HG03097 (cell line): ENCODE results near the gene PKP3.
"Not testable (repeated sequence)": the region's sequence is repeated elsewhere in the genome, so short reads cannot be mapped to it uniquely, and the experiment has no call there.

Source experiments
- ATAC-seq: cut with Tn5 transposase; IDR thresholded peaks from one replicate; pipeline ENCODE4 v1.9.1; 2021; ENCODE audit not compliant: unreplicated experiment, low FRiP score

PKP3 gene

GRCh38 chr11:394034-394857 is at the start of gene PKP3:
TSS of gene PKP3 (plus strand) at chr11:394209. CDS start at chr11:394293, 84 bp downstream.
- ATAC-seq, result no peak

GRCh38 chr11:344836-345578 is 49.0 kb upstream of the PKP3 start:
- ATAC-seq, result no peak

- ATAC-seq, result no peak
Observed at GRCh38 chr11:346529-346928, 47.5 kb upstream of the PKP3 start.

DNA sequence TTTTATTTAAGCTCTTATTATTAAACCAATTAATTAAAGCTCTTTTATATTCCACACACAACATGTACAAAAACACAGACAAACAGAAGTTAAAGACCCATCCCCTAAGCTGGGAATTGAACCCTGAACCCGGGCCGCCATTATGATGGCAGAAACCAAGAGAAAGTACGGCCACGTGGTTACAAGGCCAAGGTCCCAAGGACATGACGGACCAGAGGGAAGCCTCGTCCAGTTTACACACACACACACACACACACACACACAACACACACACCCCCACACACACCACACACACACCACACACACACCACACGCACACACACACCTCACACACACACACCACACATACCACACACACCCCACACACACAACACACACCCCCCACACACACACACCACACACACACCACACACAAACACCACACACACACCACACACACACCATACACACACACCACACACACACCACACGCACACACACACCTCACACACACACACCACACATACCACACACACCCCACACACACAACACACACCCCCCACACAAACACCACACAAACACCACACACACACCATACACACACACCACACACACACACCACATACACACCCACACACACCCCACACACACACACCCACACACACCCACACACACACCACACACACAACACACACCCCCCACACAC is 44.6 kb upstream of the PKP3 start:
- ATAC-seq, result not testable (repeated sequence)

- ATAC-seq, result not testable (repeated sequence)
Observed at GRCh38 chr11:350033-350722, 43.8 kb upstream of the PKP3 start.

DNA sequence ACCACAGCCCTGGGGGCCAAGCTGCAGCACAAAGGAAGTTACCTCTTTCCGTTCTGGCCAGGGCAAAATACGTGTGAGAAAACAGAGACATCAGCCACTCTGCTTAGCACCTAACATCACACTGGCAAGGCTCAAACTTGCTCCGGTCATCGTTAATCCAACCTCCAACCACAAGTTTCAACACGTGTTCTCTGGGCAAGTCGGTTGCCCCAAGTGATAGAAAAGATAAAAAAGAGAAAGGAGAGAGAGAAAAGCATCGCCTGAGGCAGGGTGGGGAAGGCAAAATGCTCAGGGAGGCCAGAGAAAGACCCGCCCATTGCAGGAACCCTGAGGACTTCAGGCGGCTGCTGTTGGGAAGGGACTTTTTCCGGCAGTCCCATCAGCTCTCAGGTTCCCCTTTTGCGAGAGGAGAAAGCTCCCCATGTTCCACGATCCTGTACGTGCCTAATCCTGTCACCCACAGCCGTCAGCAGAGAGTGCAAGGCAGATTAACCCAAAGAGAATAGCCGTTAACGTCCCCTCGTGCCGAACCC is 43.2 kb upstream of the PKP3 start:
- no peak for ATAC-seq

- ATAC-seq, result no peak
Observed at GRCh38 chr11:351411-351810, 42.6 kb upstream of the PKP3 start.

DNA sequence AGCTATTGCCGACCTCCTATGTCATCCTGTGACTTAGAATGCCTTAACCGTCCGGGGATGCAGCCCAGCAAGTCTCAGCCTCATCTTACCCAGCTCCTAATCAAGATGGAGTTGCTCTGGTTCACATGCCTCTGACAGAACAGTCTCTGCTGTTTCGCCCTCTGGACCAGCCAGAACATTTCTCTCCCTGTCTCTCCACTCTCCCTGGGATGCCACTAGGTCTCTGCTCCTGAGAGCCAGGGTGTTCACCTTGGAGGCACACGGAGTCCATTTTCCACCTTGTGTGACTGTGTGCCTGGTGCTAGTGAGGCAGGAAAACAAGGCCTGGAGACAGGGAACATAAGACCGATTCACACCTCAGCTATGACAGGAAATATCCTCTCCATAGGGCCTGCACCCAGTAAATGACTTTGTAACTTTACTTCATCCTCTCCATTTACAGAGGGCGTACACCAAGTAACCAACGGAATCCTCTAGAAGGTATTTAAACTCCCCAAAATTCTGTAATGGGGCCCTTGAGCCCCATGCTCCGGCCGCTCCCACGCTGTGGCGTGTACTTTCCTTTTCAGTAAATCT is 41.5 kb upstream of the PKP3 start:
- no peak for ATAC-seq

DNA sequence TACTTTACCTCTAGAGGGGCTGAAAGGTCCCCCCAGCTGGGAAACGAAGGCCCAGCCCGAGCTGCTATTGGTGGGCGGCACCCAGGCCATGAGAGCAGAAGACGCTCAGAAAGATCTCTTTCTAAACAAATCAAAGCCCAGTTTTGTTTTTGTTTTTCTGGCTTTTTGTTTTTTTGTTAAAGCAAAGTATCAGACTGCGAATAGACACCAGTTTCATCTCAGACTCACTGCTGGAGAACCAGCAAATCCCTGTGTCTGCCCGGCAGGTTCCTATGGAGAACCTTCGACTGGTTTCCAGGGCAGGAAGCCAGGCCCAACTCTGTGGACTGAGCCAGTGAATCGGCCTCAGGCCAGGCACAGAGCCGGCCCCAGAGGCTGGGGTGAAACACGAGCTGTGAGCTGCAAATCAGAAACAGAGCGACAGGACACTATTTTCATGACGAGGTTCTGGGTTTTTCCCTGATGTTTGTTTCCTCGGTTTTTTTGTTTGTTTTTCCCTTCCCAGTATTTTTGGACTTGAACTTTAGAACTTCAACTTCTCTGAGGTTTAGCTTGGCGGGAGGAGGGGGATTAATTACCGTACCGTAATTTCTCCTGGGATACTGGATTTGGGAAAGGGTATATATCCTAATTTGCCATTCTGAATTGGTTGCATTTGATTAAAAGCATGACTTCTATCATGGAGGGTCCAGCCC is 40.7 kb upstream of the PKP3 start:
- no peak for ATAC-seq

DNA sequence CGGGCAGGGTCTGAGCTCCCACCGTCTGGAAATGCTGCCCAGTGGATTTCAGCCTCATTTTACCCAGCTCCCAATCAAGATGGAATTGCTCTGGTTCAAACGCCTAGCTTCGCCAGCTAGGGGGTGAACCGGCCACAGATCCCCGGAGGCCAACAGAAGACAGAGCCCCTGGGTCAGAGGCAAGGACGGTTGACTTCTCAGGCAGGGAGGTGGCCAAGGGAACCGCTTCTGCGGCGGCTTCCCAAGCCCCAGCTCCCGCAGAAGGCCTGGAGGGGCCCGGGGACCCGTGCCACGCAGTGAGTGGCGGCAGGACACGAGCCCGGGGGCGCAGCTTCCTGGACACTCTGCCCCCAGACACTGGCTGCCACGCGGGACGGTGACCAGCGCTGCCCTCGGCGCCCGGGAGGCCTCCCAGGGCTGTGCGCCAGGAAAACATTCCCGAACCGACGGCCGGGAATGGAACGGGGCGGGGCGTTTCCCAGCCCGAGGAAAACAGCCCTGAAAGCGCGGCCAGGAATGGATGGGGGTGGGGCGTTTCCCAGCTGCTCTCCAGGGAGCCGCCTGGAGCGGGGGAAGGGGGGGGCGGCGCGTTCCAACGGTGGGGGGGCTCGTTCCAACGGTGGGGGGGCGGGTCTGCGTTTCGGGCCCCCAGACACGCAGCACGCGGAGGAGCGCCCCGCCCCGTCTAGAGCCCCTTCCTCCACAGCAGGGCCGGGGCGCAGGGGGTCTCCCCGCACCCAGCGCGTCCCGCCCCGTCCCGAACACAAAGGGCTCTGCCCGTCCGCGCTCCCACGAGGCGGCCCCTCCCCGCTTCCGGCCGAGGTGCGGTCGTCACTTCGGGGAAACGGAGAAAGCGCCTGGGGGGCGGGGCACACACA is 38.2 kb upstream of the PKP3 start:
- ATAC-seq, result peak; percentile 42

DNA sequence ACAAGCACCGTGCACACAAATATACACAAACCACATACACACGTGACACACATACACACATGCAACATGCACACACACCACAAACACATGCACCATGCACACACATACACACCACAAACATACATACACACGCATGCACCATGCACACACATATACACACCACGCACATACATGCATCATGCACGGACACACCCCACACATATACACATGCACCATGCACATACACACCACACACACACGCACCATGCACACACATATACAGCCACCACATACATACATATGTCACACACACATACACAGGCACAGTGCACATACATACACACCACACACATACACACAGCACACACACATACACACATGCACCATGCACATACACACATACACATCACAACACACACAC is 37.4 kb upstream of the PKP3 start:
- ATAC-seq, result no peak

- no peak for ATAC-seq
Observed at GRCh38 chr11:357582-357981, 36.4 kb upstream of the PKP3 start.

GRCh38 chr11:358129-358800 is 35.7 kb upstream of the PKP3 start:
- no peak for ATAC-seq

DNA sequence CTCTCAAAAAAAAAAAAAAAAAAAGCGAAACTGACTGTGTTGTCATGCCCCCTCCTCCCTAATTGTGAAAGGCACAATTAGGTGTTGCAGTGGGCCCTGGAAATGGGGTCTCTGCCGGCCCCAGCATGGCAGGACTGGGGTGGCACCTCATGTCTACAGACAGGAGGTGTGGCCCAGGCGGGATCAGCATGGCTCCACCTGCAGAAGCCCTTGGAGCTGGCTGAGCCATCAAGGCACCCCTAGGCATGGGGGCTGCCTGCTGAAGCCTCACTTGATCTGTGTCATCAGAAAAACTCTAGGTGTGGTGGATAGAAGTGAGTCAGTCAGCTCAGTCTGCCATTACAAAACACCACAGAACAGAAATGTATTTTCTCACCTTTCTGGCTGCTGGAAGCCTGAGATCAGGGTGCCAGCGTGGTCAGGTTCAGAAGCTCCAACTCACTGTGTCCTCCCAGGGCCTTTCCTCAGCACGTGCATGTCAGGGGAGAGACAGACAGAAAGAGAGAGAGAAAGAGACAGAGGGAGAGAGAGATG is 34.8 kb upstream of the PKP3 start:
- ATAC-seq, result no peak

GRCh38 chr11:360326-361280 is 33.4 kb upstream of the PKP3 start:
- no peak for ATAC-seq

DNA sequence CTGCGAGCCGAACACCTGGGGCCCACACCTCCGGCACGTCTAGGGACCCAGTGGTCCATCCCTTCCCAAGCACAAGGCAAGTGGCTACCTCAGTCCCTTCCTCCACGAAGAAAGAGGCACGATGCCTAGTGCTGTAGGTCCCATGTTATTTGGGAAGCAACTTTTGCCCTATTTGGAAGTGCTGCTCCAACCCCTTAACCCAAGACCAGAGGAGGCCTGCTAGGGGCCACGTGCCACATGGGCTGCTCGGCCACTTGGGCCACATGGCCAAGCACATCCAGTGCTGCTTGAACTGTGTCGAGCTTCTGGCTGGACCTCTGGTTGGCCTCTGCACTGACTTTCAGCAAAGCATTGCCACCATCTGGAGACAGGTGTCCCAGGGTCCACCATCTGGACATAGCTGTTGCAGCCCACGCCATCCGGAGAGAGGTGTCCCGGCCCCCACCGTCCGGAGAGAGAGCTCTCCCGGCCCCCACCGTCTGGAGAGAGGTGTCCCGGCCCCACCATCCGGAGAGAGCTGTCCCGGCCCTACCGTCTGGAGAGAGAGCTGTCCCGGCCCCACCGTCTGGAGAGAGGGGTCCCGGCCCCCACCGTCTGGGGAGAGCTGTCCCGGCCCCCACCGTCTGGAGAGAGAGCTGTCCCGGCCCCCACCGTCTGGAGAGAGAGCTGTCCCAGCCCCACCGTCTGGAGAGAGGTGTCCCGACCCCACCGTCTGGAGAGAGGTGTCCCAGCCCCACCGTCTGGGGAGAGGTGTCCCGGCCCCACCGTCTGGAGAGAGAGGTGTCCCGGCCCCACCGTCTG is 31.2 kb upstream of the PKP3 start:
- no peak for ATAC-seq
